Measurements from ENCODE around the gene SYNE4. TPM values are rescaled to one million over a fixed set of nuclear protein-coding genes. Genes with fewer than 3 reads are reported as not detected.
"Not testable (repeated sequence)": the region's sequence is repeated elsewhere in the genome, so short reads cannot be mapped to it uniquely, and the experiment has no call there.

Gene SYNE4
- total RNA-seq, 1 experiment from 2014 or later, result 0.20 TPM

DNA sequence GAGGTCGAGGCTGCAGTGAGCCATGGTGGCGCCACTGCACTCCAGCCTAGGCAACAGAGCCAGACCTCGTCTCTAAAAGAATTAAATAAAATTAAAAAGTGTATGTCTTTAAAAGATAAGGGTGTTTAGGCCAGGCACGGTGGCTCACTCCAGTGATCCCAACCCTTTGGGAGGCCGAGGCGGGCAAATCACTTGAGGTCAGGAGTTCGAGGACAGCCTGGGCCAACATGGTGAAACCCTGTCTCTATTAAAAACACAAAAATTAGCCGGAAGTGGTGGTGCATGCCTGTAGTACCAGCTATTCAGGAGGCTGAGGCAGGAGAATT, 21.1 kb downstream of the SYNE4 start:
- Histone ChIP-seq H3K36me3 (no peaks in the 10 kb centered on the region), H3K27me3 (peaks cover 4% of the 10 kb centered on the region; the same call in 1 of the 2 replicates), H3K9me3 (replicated peaks) (0 out of 2 replicates have a peak, but pooled peaks cover 2% of the 10 kb centered on the region), H3K4me1 (no peaks in the 10 kb centered on the region), H3K4me3 (no peak overlapping the region), H3K27ac (no peak overlapping the region)
- DNase-seq, result no peak

DNA sequence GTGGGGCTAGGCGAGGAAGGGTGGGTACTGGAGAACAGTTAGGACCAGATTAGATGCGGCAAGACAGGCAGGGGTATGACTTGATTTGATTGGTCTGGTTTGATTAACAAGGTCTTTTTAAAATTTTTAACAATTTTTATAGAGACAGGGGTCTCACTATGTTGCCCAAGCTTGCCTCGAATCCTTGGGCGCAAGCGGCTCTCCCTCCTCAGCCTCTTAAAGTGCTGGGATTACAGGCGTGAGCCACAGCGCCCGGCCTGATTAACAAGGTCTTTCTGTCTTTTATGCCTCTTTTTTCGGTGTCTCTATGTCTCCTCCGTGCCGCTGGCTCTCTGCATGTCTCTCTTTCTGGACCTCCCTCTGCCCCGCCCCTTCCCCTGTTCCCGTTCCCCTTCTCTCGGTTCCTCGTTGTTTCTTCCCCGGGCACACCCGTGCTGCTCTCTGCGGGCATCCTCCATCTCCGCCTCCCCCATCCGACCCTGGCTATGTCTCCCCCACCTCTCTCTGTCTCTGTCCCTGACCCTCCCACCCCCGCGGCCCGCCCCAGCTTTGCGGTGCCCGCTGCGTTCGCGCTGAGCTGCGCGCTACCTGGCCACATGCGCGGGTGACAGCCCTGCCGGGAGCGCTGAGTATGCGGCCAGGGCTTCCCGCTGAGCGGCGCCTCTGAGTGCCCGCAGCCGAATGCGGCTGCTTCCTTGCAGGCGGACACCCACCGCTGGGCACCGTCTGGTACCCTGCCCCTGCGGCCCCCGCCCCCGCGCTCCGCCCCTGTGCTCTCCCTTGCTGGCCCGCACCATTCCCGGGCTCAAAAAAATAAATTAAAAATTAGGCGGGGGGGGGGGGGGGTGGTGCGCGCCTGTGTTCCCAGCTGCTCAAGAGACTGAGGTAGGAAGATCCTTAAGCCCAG, 21.7 kb downstream of the SYNE4 start:
- no peaks in the 10 kb centered on the region for H3K36me3 ChIP-seq
- peak; percentile 24 to 27 for DNase-seq
- peaks cover 4% of the 10 kb centered on the region; the same call in 1 of the 2 replicates for H3K27me3 ChIP-seq
- peak overlapping the region; percentile 5; the same call in 1 of the 2 replicates for H3K4me3 ChIP-seq
- H3K4me1 ChIP-seq, result no peaks in the 10 kb centered on the region
- H3K27ac ChIP-seq, result no peak overlapping the region
- H3K9me3 ChIP-seq (replicated peaks), result 0 out of 2 replicates have a peak, but pooled peaks cover 2% of the 10 kb centered on the region

DNA sequence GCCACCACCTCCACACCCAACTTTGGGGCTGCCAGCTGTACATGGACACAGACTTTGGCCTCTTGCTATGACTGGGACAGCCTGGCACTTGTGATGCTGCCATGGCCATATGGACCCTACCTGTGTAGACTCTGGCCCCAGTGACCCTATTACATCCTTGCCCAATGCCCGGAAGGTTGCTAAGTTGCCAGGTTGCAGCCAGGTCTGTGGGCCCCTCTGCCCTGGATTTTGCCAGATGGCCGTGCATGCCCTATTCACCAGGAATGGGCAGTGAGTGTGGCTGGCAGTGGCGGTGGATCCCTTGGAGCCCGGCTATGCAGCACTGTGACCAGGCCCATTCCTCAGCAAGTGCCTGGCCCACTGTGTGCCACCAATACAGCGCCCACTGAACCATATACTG, 22.5 kb downstream of the SYNE4 start:
- H3K36me3 ChIP-seq, result no peaks in the 10 kb centered on the region
- H3K27ac ChIP-seq, result no peak overlapping the region
- DNase-seq, result no peak
- 0 out of 2 replicates have a peak, but pooled peaks cover 2% of the 10 kb centered on the region for H3K9me3 ChIP-seq (replicated peaks)
- no peak overlapping the region for H3K4me3 ChIP-seq
- no peaks in the 10 kb centered on the region for H3K4me1 ChIP-seq
- H3K27me3 ChIP-seq, result peaks cover 4% of the 10 kb centered on the region; the same call in 1 of the 2 replicates

DNA sequence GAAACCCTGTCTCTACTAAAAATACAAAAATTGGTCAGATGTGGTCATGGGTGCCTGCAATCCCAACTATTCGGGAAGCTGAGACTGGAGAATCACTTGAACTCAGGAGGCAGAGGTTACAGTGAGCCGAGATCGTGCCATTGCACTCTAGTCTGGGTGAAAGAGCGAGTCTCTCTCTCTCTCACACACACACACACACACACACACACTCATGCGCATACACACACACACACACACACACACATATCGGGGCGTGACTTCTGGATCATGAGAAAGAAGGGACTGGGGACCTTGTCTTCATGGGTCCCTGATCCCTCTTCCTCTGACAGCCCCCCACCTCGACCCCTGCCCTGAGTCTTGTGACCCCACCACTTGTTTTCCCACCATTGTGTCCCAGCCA, 25.4 kb downstream of the SYNE4 start:
- Histone ChIP-seq H3K4me3 (no peak overlapping the region), H3K9me3 (replicated peaks) (no peaks in the 10 kb centered on the region), H3K27me3 (peaks cover 4% of the 10 kb centered on the region; the same call in 1 of the 2 replicates), H3K36me3 (no peaks in the 10 kb centered on the region), H3K27ac (no peak overlapping the region), H3K4me1 (no peaks in the 10 kb centered on the region)
- DNase-seq, result no peak

DNA sequence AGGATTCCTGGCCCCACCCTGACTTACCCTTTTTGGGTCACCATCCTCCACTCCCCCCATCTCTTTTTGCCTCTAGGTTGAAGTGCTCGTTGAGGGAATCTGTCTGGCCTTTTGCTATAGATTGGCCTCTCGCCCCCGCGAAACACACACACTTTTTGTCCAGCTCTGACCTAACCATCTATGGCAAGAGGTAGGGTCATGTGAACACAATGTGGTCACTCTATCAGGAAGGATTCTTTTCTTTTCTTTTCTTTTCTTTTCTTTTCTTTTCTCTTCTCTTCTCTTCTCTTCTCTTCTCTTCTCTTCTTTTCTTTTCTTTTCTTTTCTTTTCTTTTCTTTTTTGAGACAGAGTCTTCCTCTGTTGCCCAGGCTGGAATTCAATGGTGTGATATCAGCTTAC, 27.6 kb downstream of the SYNE4 start:
- not testable (repeated sequence) for H3K36me3 ChIP-seq; H3K27ac ChIP-seq; H3K27me3 ChIP-seq; H3K4me1 ChIP-seq; DNase-seq; H3K4me3 ChIP-seq; H3K9me3 ChIP-seq (replicated peaks)

DNA sequence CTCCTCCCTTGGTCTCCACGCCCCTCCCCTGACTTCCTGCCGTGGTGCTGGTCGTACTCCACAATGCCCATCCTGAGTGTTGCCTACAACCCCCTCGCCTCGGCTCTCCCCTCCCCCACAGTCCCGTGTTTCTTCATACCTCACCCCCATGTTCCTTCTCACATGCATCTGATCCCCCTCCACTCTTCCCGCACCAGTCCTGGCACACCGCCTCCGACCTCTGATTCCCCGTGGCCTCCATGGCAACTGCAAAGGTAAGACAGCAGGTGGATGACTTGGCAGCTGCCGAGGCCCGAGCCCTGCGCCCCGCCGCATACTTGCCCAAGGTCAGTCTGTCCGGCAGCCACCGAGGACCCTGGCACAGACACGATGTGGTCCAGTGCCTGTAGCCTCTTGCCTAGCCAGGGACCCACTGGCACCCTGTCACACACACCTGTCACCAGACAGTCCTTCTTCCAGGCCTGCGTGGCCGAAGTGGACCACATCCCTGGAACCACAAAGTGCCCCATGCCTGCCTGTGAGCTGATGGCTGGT, 29.7 kb downstream of the SYNE4 start:
- Histone ChIP-seq H3K36me3 (no peaks in the 10 kb centered on the region), H3K27me3 (no peaks in the 10 kb centered on the region), H3K9me3 (replicated peaks) (no peaks in the 10 kb centered on the region), H3K4me3 (no peak overlapping the region), H3K27ac (no peak overlapping the region), H3K4me1 (no peaks in the 10 kb centered on the region)
- DNase-seq, result no peak

DNA sequence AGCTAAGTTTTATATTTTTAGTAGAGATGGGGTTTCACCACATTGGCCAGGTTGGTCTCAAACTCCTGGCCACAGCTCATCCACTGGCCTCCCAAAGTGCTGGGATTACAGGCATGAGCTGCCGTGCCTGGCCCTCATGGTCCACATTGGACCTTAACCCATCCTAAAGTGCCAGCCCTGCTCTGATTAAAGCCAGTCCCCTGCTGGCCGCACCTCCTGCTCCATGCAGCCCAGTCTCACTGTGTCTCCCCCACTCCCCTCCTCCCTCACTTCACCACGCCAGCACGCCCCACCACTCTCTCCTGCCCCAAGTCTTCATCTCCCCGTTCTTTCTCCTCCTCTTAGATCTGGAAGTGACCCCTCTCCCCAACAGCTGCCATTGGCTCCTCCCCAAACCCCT, 30.3 kb downstream of the SYNE4 start:
- no peaks in the 10 kb centered on the region for H3K27me3 ChIP-seq
- DNase-seq, result no peak
- no peaks in the 10 kb centered on the region for H3K9me3 ChIP-seq (replicated peaks)
- peaks cover 6% of the 10 kb centered on the region; the same call in 1 of the 2 replicates for H3K4me1 ChIP-seq
- no peak overlapping the region for H3K4me3 ChIP-seq
- no peaks in the 10 kb centered on the region for H3K36me3 ChIP-seq
- H3K27ac ChIP-seq, result no peak overlapping the region

DNA sequence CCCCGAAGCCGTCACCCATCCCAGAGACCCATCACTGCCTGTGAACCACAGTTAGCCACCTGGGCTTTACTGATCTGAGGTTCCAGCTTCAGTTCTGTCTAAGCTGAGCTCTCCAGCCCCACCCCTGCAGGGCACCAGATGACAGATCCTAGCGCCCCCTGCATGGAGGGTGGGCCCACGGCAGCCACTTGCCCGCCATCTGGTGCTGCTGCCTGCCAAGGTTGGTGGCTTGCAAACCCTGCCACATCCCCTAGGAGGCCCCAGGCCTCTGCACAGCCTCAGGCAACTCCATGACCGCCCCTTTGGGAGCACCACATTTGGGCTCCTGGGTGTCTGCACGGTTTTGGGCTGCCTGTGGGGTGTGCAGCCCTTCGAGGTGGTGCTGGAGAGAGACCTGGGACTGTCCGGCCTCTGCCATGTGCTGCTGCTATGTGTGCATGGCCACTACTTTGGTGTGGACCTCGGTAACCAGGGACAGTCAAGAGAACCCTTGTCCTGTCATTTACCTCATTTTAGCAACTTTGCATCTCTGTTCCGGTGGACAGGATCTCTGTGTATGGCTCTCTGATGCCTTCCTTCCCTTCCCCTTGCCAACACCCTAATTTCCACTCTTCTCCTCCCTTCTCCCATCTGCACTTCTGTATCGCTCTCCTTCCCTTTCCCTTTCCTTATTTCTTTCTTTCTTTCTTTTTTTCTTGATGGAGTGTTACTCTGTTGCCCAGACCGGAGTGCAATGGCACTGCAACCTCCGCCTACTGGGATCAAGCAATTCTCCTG, 31.0 kb downstream of the SYNE4 start:
- H3K4me1 ChIP-seq, result peaks cover 6% of the 10 kb centered on the region; the same call in 1 of the 2 replicates
- H3K27ac ChIP-seq, result no peak overlapping the region
- H3K27me3 ChIP-seq, result no peaks in the 10 kb centered on the region
- no peak overlapping the region for H3K4me3 ChIP-seq
- peak; percentile 27 to 28 for DNase-seq
- no peaks in the 10 kb centered on the region for H3K9me3 ChIP-seq (replicated peaks)
- H3K36me3 ChIP-seq, result no peaks in the 10 kb centered on the region

DNA sequence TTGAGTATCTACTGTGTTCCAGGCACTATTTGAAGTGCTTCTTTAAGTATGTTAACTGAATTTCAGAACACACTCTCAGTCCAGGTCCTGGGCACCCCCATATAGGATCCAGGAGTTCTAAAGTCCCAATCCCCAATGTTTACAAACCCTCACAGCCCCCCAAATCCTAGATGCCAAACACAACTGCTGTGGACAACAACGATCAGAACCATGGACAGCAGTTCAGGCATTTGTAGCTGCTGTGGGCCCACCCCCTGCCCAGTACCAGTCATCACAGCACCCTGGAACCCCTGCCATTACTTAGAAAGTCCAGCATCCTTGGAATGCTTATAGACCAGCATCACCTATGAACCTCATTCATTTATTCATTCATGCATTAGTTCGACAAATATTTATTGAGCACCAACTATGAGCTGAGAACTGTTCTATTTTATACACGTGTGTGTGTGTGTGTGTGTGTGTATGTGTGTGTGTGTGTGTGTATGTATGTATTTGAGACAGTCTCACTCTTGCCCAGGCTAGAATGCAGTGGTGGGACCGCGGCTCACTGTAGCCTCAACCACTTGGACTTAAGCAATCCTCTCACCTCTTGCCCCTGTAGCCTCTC, 32.9 kb downstream of the SYNE4 start:
- Histone ChIP-seq H3K9me3 (replicated peaks) (no peaks in the 10 kb centered on the region), H3K4me3 (no peak overlapping the region), H3K4me1 (peaks cover 6% of the 10 kb centered on the region; the same call in 1 of the 2 replicates), H3K36me3 (no peaks in the 10 kb centered on the region), H3K27ac (no peak overlapping the region), H3K27me3 (no peaks in the 10 kb centered on the region)
- DNase-seq, result peak; percentile 38 to 65

DNA sequence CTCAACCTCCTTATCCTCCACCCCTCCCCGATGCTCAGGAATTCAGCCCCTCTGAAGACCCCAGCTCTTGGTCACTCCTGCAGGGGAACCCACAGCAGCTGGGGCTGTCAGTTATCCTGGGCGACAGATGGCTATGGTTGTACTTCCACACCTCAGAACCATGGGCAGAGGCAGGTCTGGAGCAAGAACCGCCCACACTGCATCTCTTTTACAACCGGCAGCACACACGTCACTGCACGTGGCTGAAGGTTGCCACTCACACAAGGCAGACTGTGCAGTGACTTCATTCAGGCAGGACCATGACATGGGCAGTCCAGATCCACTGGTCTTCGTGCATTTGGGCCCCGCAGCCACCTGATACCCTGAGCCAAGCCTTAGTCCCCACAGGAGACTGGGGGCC, 35.1 kb downstream of the SYNE4 start:
- no peak overlapping the region for H3K4me3 ChIP-seq
- H3K27ac ChIP-seq, result no peak overlapping the region
- H3K27me3 ChIP-seq, result no peaks in the 10 kb centered on the region
- peaks cover 6% of the 10 kb centered on the region; the same call in 1 of the 2 replicates for H3K4me1 ChIP-seq
- no peaks in the 10 kb centered on the region for H3K9me3 ChIP-seq (replicated peaks)
- H3K36me3 ChIP-seq, result no peaks in the 10 kb centered on the region
- DNase-seq, result peak; percentile 66 to 69

DNA sequence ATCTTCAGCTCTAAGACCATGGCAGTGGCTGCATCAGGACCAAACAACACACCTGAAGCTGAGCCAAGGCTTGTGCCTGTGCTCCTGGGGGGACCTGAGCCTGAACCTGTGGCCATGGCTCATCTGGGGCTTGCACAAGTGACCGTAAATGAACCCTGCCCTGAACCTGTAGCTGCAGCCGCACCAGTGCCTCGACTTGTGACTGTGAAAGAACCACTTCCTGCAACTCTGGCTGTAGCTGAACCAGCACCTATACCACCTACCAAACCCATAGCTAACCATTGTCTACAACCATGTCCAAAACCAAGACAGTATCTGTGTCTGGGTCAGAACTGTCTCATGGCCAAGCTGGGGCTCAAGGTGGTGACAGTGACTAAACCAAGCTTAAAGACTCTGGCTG, 41.8 kb downstream of the SYNE4 start:
- Histone ChIP-seq H3K27me3 (no peaks in the 10 kb centered on the region), H3K36me3 (no peaks in the 10 kb centered on the region), H3K9me3 (replicated peaks) (no peaks in the 10 kb centered on the region), H3K4me3 (no peak overlapping the region), H3K4me1 (no peaks in the 10 kb centered on the region), H3K27ac (no peak overlapping the region)
- DNase-seq, result no peak

DNA sequence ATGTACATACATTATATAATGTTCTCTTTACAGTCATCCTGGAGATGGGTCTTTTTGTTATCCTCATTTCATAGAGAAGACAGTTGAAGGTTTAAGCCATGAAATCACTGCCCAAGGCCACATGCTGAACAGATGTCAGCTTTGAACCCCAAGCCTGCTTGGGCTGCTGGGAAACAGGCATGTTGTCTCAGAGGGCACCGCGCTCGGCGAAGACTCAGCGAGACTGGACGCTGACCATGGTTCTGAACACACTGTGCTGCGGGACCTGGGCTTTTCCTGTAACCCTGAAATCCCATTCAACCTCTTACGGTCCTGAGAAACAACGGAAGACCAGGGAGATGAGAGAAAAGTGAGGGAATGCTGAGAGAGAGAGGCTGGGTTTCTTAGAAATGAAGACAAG, 45.1 kb downstream of the SYNE4 start:
- H3K4me1 ChIP-seq, result no peaks in the 10 kb centered on the region
- peak; percentile 66 to 75 for DNase-seq
- H3K27me3 ChIP-seq, result no peaks in the 10 kb centered on the region
- H3K36me3 ChIP-seq, result no peaks in the 10 kb centered on the region
- H3K4me3 ChIP-seq, result no peak overlapping the region
- H3K27ac ChIP-seq, result no peak overlapping the region
- H3K9me3 ChIP-seq (replicated peaks), result no peaks in the 10 kb centered on the region

DNA sequence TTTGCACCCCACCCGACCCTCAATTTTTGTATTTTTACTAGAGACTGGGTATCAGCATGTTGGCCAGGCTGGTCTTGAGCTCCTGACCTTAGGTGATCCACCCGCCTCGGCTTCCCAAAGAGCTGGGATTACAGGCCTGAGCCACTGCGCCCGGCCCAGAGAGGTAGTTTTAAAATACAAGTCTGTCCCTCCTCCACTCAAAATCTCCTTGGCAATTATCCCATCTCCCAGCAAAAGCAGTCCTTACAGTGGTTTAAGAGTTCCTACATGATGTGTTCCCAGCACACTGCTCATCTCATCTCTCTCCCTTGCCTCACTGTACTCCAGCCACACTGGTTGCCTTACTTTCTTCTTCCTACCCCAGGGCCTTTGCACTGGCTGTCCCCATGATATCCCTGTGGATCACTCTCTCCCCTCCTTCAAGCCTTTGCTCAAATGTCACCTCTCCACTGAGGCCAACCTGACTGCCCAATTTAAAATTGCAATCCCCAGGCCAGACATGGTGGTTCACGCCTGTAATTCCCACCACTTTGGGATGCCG, 48.1 kb downstream of the SYNE4 start:
- Histone ChIP-seq H3K4me3 (no peak overlapping the region), H3K4me1 (no peaks in the 10 kb centered on the region), H3K9me3 (replicated peaks) (no peaks in the 10 kb centered on the region; the same call in 1 of the 2 replicates), H3K27me3 (no peaks in the 10 kb centered on the region), H3K36me3 (no peaks in the 10 kb centered on the region), H3K27ac (no peak overlapping the region)
- no peak for DNase-seq

DNA sequence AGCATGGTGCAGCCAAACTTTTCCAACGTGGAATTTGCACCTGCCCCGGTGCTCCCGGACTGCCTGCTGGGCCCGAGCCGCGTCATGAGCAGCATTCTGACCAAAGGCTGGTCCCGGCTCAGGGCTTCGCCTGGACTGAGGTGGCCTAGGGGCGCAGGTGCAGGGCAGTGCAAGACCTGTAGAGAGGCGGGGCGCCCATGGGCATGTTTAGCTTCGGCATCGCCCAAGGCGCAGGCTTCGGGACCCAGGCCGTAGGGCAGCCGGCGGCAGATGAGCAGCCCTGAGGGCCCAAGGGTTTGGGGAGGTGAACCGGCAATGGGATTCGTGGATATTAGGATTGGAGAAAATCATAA, 48.7 kb downstream of the SYNE4 start:
- no peak for DNase-seq
- Histone ChIP-seq H3K9me3 (replicated peaks) (no peaks in the 10 kb centered on the region; the same call in 1 of the 2 replicates), H3K36me3 (no peaks in the 10 kb centered on the region), H3K4me3 (no peak overlapping the region), H3K4me1 (no peaks in the 10 kb centered on the region), H3K27me3 (no peaks in the 10 kb centered on the region), H3K27ac (no peak overlapping the region)

All from SJCRH30 (cell line).